Glutamatergic neuron (in vitro differentiated cells): ENCODE data around the gene BTBD9. TPM values are rescaled to one million over a fixed set of nuclear protein-coding genes. Genes with fewer than 3 reads are reported as not detected.
A peak's percentile ranks its signal among the peaks of the same experiment; 100 is the strongest.

ENCODE experiments used
- DNase-seq: peaks from one replicate; pipeline ENCODE4 v3.0.0; 2022
- H3K27ac Mint-ChIP-seq: one replicate; pipeline ENCODE4 v1.8.0; 2020; ENCODE audit warnings: mild to moderate bottlenecking, mixed read lengths, inconsistent platforms; ENCODE audit not compliant: unreplicated experiment
- H3K27me3 Mint-ChIP-seq: one replicate; pipeline ENCODE4 v1.8.0; 2020; ENCODE audit warnings: mild to moderate bottlenecking, moderate library complexity, mixed read lengths, inconsistent platforms; ENCODE audit not compliant: unreplicated experiment
- H3K36me3 Mint-ChIP-seq: one replicate; pipeline ENCODE4 v1.8.0; 2020; ENCODE audit warnings: mild to moderate bottlenecking, mixed read lengths, inconsistent platforms; ENCODE audit not compliant: unreplicated experiment
- H3K4me1 Mint-ChIP-seq: one replicate; pipeline ENCODE4 v1.8.0; 2020; ENCODE audit warnings: mild to moderate bottlenecking, low read depth, mixed read lengths, inconsistent platforms; ENCODE audit not compliant: unreplicated experiment
- H3K4me3 Mint-ChIP-seq: one replicate; pipeline ENCODE4 v1.8.0; 2020; ENCODE audit warnings: mild to moderate bottlenecking, mixed read lengths, inconsistent platforms; ENCODE audit not compliant: unreplicated experiment
- H3K9me3 Mint-ChIP-seq: one replicate; pipeline ENCODE4 v1.8.0; 2020; ENCODE audit warnings: mild to moderate bottlenecking, moderate library complexity, mixed read lengths, inconsistent platforms; ENCODE audit not compliant: unreplicated experiment
- CTCF ChIP-seq: fragments of 200-600 bp; sonication (generic); IDR thresholded peaks from one replicate; pipeline ENCODE4 v1.5.0; 2021; ENCODE audit not compliant: partially characterized antibody, unreplicated experiment
- total RNA-seq: library from RNA; stranded (reverse); fragmentation: NEBNext Ultra II Directional; extraction: Animal tissue kit (Norgen Biotek cat#: 25700); gene quantifications from one replicate; pipeline ENCODE4 v1.2.1, GENCODE V29; 2021; ENCODE audit not compliant: unreplicated experiment

The BTBD9 gene
- total RNA-seq, 1 donor from 2014 or later: 18.8 TPM

DNA sequence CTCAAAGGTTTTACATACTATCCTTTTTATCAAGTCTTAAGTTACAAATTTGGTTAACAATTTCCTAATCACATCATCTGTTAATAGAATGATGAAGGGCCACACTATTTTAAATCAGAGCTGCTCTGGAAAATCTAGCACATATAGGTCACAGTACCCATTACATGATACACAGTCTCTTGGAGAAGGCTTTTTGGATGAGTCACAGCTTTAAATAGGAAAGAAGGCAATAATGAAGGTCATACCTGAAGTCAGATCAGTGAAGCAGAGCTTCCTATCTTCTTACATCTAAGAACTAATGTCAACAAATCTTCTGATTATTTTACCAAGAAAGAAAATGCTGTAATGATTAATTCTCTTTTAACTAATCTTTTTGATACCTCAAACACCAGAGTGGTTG lies 248.5 kb downstream of the BTBD9 start:
- H3K27ac Mint-ChIP-seq: peak overlapping the region; percentile 65
- H3K9me3 Mint-ChIP-seq: no peaks in the 10 kb centered on the region
- H3K36me3 Mint-ChIP-seq: no peaks in the 10 kb centered on the region
- no peak overlapping the region for H3K4me3 Mint-ChIP-seq
- no peaks in the 10 kb centered on the region for H3K27me3 Mint-ChIP-seq
- H3K4me1 Mint-ChIP-seq: peaks cover 9% of the 10 kb centered on the region
- TF ChIP-seq CTCF: no peak
- DNase-seq: no peak

- Mint-ChIP-seq H3K4me1 (peaks cover 9% of the 10 kb centered on the region), H3K27ac (no peak overlapping the region), H3K9me3 (no peaks in the 10 kb centered on the region), H3K27me3 (no peaks in the 10 kb centered on the region), H3K36me3 (no peaks in the 10 kb centered on the region), H3K4me3 (no peak overlapping the region)
- DNase-seq: no peak
- no peak for TF ChIP-seq CTCF
Measured at GRCh38 chr6:38389875-38390274, 249.9 kb downstream of the BTBD9 start.

DNA sequence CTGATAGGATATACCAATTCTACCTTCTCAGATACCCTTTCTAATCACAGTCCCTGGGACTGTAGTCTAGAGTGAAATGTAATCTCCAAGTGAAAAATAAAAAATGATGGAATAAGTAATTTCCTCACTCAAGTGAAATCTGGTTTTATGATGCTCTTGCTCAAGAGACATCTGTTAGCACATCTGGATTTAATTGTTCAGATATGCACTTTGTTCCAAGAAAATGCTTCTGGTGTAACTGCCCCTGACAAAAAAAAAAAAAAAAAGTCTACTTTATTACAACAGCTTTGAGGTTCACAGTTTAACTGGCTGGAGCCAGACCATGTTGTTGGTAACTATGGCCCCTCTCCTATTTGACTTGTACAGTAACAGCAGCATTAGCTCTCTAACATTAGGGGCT lies 251.8 kb downstream of the BTBD9 start:
- Mint-ChIP-seq H3K4me3 (no peak overlapping the region), H3K27me3 (no peaks in the 10 kb centered on the region), H3K36me3 (no peaks in the 10 kb centered on the region), H3K4me1 (peaks cover 16% of the 10 kb centered on the region), H3K9me3 (no peaks in the 10 kb centered on the region), H3K27ac (no peak overlapping the region)
- TF ChIP-seq CTCF: no peak
- DNase-seq: no peak

- H3K4me1 Mint-ChIP-seq: peaks cover 16% of the 10 kb centered on the region
- no peak for TF ChIP-seq CTCF
- no peak for DNase-seq
- no peak overlapping the region for H3K4me3 Mint-ChIP-seq
- H3K9me3 Mint-ChIP-seq: no peaks in the 10 kb centered on the region
- no peaks in the 10 kb centered on the region for H3K36me3 Mint-ChIP-seq
- no peaks in the 10 kb centered on the region for H3K27me3 Mint-ChIP-seq
- H3K27ac Mint-ChIP-seq: no peak overlapping the region
Measured at GRCh38 chr6:38387461-38387860, 252.3 kb downstream of the BTBD9 start.

DNA sequence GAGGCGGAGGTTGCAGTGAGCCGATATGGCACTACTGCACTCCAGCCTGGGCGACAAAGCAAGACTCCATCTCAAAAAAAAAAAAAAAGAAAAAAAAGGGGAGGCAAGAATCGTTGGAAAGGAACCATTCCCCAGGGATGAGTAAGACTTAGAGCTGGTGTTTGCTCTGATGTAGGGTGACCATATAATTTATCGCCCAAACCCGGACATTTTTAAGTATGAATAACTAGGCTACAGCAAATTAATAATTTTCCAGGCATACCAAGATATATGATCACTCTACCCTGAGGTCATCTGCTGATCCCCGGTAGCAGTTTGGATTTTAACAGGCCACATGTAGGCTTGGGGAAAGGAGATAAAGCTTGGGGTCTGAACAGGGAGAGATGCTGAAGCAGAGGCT lies 260.9 kb downstream of the BTBD9 start:
- TF ChIP-seq CTCF: no peak
- H3K4me3 Mint-ChIP-seq: no peak overlapping the region
- H3K27ac Mint-ChIP-seq: no peak overlapping the region
- H3K4me1 Mint-ChIP-seq: peaks cover 10% of the 10 kb centered on the region
- H3K27me3 Mint-ChIP-seq: no peaks in the 10 kb centered on the region
- DNase-seq: no peak
- no peaks in the 10 kb centered on the region for H3K36me3 Mint-ChIP-seq
- H3K9me3 Mint-ChIP-seq: no peaks in the 10 kb centered on the region
